ENCODE measurements around the gene TMEM80.

DNA sequence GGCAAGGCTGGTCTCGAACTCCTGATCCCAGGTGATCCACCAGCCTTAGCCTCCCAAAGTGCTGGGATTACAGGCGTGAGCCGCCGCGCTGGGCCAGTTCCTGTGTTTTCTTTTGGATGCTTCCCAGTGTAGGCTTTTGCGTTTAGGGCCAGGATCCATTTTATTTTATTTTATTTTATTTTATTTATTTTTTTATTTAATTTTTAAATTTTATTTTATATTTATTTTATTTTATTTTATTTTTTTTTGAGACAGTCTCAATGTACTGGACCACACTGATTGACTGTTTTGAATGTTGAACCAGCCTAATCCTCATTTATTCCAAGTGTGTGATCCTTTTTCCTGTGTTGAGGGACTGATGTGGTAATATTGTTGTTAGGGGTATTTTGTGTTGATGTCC lies 18.8 kb downstream of the TMEM80 start:
- TF ChIP-seq, protein P1, sequence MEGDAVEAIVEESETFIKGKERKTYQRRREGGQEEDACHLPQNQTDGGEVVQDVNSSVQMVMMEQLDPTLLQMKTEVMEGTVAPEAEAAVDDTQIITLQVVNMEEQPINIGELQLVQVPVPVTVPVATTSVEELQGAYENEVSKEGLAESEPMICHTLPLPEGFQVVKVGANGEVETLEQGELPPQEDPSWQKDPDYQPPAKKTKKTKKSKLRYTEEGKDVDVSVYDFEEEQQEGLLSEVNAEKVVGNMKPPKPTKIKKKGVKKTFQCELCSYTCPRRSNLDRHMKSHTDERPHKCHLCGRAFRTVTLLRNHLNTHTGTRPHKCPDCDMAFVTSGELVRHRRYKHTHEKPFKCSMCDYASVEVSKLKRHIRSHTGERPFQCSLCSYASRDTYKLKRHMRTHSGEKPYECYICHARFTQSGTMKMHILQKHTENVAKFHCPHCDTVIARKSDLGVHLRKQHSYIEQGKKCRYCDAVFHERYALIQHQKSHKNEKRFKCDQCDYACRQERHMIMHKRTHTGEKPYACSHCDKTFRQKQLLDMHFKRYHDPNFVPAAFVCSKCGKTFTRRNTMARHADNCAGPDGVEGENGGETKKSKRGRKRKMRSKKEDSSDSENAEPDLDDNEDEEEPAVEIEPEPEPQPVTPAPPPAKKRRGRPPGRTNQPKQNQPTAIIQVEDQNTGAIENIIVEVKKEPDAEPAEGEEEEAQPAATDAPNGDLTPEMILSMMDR (IDR thresholded peaks at IDR 0.05): no peak
- no peak for TF ChIP-seq POLR2AphosphoS5 (IDR thresholded peaks at IDR 0.05; ENCODE audit: insufficient read depth in 1 of 2, low read depth in 1 of 2)
- TF ChIP-seq POLR2A (IDR thresholded peaks at IDR 0.05): no peak

Data from vagina (tissue), 2 donors.